Suprapubic skin (tissue), 3 donors: ENCODE results near the gene PPP4R2.

Experiments
- POLR2A ChIP-seq, 2 donors: fragments of 450-650 bp; IDR thresholded peaks; one replicate each; pipeline ENCODE4 v1.6.1; 2017; ENCODE audit warnings: antibody characterized with exemption in 2 of 2, mild to moderate bottlenecking in 2 of 2, moderate library complexity in 2 of 2
- TF ChIP-seq, protein P1 (sequence below), 2 donors: fragments of 200-600 bp in 1 of 2; fragments of 450-650 bp in 1 of 2; sonication (generic) in 1 of 2; IDR thresholded peaks; one replicate each; pipeline ENCODE4 v1.5.1; 2016 to 2019; ENCODE audit warnings: antibody characterized with exemption in 2 of 2, mild to moderate bottlenecking in 1 of 2, moderate library complexity in 1 of 2

GRCh38 chr3:73110530-73110929 lies 113.9 kb downstream of the PPP4R2 start:
- TF ChIP-seq, protein P1, sequence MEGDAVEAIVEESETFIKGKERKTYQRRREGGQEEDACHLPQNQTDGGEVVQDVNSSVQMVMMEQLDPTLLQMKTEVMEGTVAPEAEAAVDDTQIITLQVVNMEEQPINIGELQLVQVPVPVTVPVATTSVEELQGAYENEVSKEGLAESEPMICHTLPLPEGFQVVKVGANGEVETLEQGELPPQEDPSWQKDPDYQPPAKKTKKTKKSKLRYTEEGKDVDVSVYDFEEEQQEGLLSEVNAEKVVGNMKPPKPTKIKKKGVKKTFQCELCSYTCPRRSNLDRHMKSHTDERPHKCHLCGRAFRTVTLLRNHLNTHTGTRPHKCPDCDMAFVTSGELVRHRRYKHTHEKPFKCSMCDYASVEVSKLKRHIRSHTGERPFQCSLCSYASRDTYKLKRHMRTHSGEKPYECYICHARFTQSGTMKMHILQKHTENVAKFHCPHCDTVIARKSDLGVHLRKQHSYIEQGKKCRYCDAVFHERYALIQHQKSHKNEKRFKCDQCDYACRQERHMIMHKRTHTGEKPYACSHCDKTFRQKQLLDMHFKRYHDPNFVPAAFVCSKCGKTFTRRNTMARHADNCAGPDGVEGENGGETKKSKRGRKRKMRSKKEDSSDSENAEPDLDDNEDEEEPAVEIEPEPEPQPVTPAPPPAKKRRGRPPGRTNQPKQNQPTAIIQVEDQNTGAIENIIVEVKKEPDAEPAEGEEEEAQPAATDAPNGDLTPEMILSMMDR (IDR thresholded peaks at IDR 0.05) = no peak
- TF ChIP-seq POLR2A (IDR thresholded peaks at IDR 0.05) = no peak
